Measurements from ENCODE around the gene PPARD.

- no peak for TF ChIP-seq POLR2AphosphoS5 (IDR thresholded peaks at IDR 0.05; ENCODE audit: borderline replicate concordance, low read depth, low read length)
- TF ChIP-seq EZH2 (IDR thresholded peaks at IDR 0.05), result no peak
- TF ChIP-seq FOXP2 (optimal IDR thresholded peaks at IDR 0.05; ENCODE audit: control extremely low read depth, extremely low read length, insufficient read depth), result no peak
Measured at GRCh38 chr6:35295036-35295435, 47.3 kb upstream of the PPARD start.
